Measurements from ENCODE around the gene EXPH5.

The EXPH5 gene

GRCh38 chr11:108495326-108495725, 98.2 kb downstream of the EXPH5 start:
- Histone ChIP-seq H3K27ac (ENCODE audit: insufficient read depth in 1 of 2, low read depth in 1 of 2, low read length in 2 of 2, poor library complexity in 1 of 2, severe bottlenecking in 2 of 2) (no peak overlapping the region), H3K9me3 (ENCODE audit: control extremely low read depth in 1 of 5, control insufficient read depth in 4 of 5, insufficient read depth in 2 of 5, low read depth in 1 of 5, low read length in 4 of 5) (no peaks in the 10 kb centered on the region), H3K27me3 (replicated peaks in 2 of 5; ENCODE audit: control insufficient read depth in 4 of 5, insufficient read depth in 5 of 5, low read length in 4 of 5) (no peaks in the 10 kb centered on the region), H3K4me1 (ENCODE audit: control extremely low read depth in 1 of 4, control insufficient read depth in 4 of 4, insufficient read depth in 4 of 4, low read length in 3 of 4) (peaks cover 0 to 20% (median 10%) of the 10 kb centered on the region in 4 experiments), H3K4me3 (ENCODE audit: control insufficient read depth in 1 of 7, extremely low read depth in 1 of 7, insufficient read depth in 4 of 7, low read depth in 2 of 7, low read length in 6 of 7) (no peak overlapping the region), H3K36me3 (ENCODE audit: control insufficient read depth in 4 of 4, insufficient read depth in 4 of 4, low read length in 3 of 4) (peaks cover 0 to 7% (median 4%) of the 10 kb centered on the region in 4 experiments)
- WGBS (ENCODE audit: insufficient coverage) = 100% methylated on average over 1 of the region's 3 CpGs
- no peak for DNase-seq
- ChIA-PET CTCF (no interaction called here), POLR2A (no interaction called here)

- peaks cover 0 to 15% (median 9%) of the 10 kb centered on the region in 4 experiments for H3K36me3 ChIP-seq (ENCODE audit: control insufficient read depth in 4 of 4, insufficient read depth in 4 of 4, low read length in 3 of 4)
- no peak overlapping the region for H3K27ac ChIP-seq (ENCODE audit: insufficient read depth in 1 of 2, low read depth in 1 of 2, low read length in 2 of 2, poor library complexity in 1 of 2, severe bottlenecking in 2 of 2)
- ChIA-PET POLR2A (no interaction called here), CTCF (interaction anchor here (0.7 to 0.8 kb wide), 2 partner anchors 155 to 162 kb away, joined by 3 read pairs; no protein-coding TSS in a partner anchor)
- no peaks in the 10 kb centered on the region for H3K9me3 ChIP-seq (ENCODE audit: control extremely low read depth in 1 of 5, control insufficient read depth in 4 of 5, insufficient read depth in 2 of 5, low read depth in 1 of 5, low read length in 4 of 5)
- H3K27me3 ChIP-seq (replicated peaks in 2 of 5; ENCODE audit: control insufficient read depth in 4 of 5, insufficient read depth in 5 of 5, low read length in 4 of 5) = no peaks in the 10 kb centered on the region
- 96% methylated on average over 6 of the region's 6 CpGs for WGBS (ENCODE audit: insufficient coverage)
- no peak overlapping the region for H3K4me3 ChIP-seq (ENCODE audit: control insufficient read depth in 1 of 7, extremely low read depth in 1 of 7, insufficient read depth in 4 of 7, low read depth in 2 of 7, low read length in 6 of 7)
- DNase-seq = no peak
- peaks cover 0 to 20% (median 10%) of the 10 kb centered on the region in 4 experiments for H3K4me1 ChIP-seq (ENCODE audit: control extremely low read depth in 1 of 4, control insufficient read depth in 4 of 4, insufficient read depth in 4 of 4, low read length in 3 of 4)
Observed at GRCh38 chr11:108494182-108494581, 99.4 kb downstream of the EXPH5 start.

DNA sequence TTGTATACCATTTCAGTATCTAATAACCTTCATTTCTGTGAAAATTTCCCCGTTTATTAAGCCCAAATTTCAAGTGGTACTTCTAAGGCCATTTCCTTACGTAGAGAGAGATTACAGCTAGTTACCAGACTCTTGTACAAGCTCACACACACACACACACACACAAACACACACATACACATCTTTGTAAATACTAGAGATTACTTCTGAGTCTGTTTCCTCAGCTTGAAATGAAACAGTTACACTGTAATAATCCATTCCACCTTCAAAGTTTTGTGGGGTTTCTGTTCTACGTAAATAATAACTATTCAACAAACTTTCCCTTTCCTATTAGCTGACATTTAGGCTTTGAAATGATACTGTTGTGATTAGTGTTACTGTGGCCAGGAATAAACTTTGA, 101.6 kb downstream of the EXPH5 start:
- Histone ChIP-seq H3K4me1 (ENCODE audit: control extremely low read depth in 1 of 4, control insufficient read depth in 4 of 4, insufficient read depth in 4 of 4, low read length in 3 of 4) (peaks cover 0 to 5% (median 3%) of the 10 kb centered on the region in 4 experiments), H3K27ac (ENCODE audit: insufficient read depth in 1 of 2, low read depth in 1 of 2, low read length in 2 of 2, poor library complexity in 1 of 2, severe bottlenecking in 2 of 2) (no peak overlapping the region), H3K9me3 (ENCODE audit: control extremely low read depth in 1 of 5, control insufficient read depth in 4 of 5, insufficient read depth in 2 of 5, low read depth in 1 of 5, low read length in 4 of 5) (no peaks in the 10 kb centered on the region), H3K4me3 (ENCODE audit: control insufficient read depth in 1 of 7, extremely low read depth in 1 of 7, insufficient read depth in 4 of 7, low read depth in 2 of 7, low read length in 6 of 7) (no peak overlapping the region), H3K27me3 (replicated peaks in 2 of 5; ENCODE audit: control insufficient read depth in 4 of 5, insufficient read depth in 5 of 5, low read length in 4 of 5) (no peaks in the 10 kb centered on the region), H3K36me3 (ENCODE audit: control insufficient read depth in 4 of 4, insufficient read depth in 4 of 4, low read length in 3 of 4) (peaks cover 0 to 28% (median 25%) of the 10 kb centered on the region in 4 experiments)
- ChIA-PET POLR2A (no interaction called here), CTCF (interaction anchor here (1.1 to 2.3 kb wide), 2 partner anchors 9 to 12 kb away, joined by 4 to 5 read pairs; no protein-coding TSS in a partner anchor)
- no peak for DNase-seq
- WGBS (ENCODE audit: insufficient coverage) = 100% methylated on average over 2 of the region's 3 CpGs

DNA sequence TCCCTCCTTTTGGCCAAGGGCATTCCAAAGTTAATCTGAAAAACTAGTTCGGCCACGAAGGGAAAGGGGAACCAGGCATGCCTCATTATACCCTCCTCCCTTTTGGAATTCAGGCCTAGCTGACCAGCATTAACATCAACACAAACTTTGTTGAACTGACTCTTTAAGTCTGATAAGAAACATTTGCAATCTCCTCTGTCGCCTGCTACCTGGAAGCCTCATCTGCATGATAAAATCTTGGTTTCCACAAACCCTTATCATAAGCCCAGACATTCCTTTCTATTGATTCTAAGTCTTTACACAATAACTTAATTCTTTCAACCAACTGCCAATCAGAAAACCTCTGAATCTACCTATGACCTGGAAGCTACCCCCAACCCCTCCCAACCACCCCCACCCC, 106.7 kb downstream of the EXPH5 start:
- Histone ChIP-seq H3K4me1 (ENCODE audit: control extremely low read depth in 1 of 4, control insufficient read depth in 4 of 4, insufficient read depth in 4 of 4, low read length in 3 of 4) (no peaks in the 10 kb centered on the region), H3K27me3 (replicated peaks in 2 of 5; ENCODE audit: control insufficient read depth in 4 of 5, insufficient read depth in 5 of 5, low read length in 4 of 5) (no peaks in the 10 kb centered on the region), H3K27ac (ENCODE audit: insufficient read depth in 1 of 2, low read depth in 1 of 2, low read length in 2 of 2, poor library complexity in 1 of 2, severe bottlenecking in 2 of 2) (no peak overlapping the region), H3K36me3 (ENCODE audit: control insufficient read depth in 4 of 4, insufficient read depth in 4 of 4, low read length in 3 of 4) (peaks cover 8 to 59% (median 37%) of the 10 kb centered on the region in 4 experiments), H3K4me3 (ENCODE audit: control insufficient read depth in 1 of 7, extremely low read depth in 1 of 7, insufficient read depth in 4 of 7, low read depth in 2 of 7, low read length in 6 of 7) (no peak overlapping the region), H3K9me3 (ENCODE audit: control extremely low read depth in 1 of 5, control insufficient read depth in 4 of 5, insufficient read depth in 2 of 5, low read depth in 1 of 5, low read length in 4 of 5) (no peaks in the 10 kb centered on the region)
- ChIA-PET POLR2A (no interaction called here), CTCF (no interaction called here)
- WGBS (ENCODE audit: insufficient coverage) = 100% methylated on average over 3 of the region's 3 CpGs
- DNase-seq = no peak

GRCh38 chr11:108486331-108486730, 107.2 kb downstream of the EXPH5 start:
- WGBS (ENCODE audit: insufficient coverage) = 100% methylated on average over 2 of the region's 3 CpGs
- Histone ChIP-seq H3K27ac (ENCODE audit: insufficient read depth in 1 of 2, low read depth in 1 of 2, low read length in 2 of 2, poor library complexity in 1 of 2, severe bottlenecking in 2 of 2) (no peak overlapping the region), H3K27me3 (replicated peaks in 2 of 5; ENCODE audit: control insufficient read depth in 4 of 5, insufficient read depth in 5 of 5, low read length in 4 of 5) (no peaks in the 10 kb centered on the region), H3K4me1 (ENCODE audit: control extremely low read depth in 1 of 4, control insufficient read depth in 4 of 4, insufficient read depth in 4 of 4, low read length in 3 of 4) (no peaks in the 10 kb centered on the region), H3K4me3 (ENCODE audit: control insufficient read depth in 1 of 7, extremely low read depth in 1 of 7, insufficient read depth in 4 of 7, low read depth in 2 of 7, low read length in 6 of 7) (no peak overlapping the region), H3K36me3 (ENCODE audit: control insufficient read depth in 4 of 4, insufficient read depth in 4 of 4, low read length in 3 of 4) (peaks cover 9 to 63% (median 40%) of the 10 kb centered on the region in 4 experiments), H3K9me3 (ENCODE audit: control extremely low read depth in 1 of 5, control insufficient read depth in 4 of 5, insufficient read depth in 2 of 5, low read depth in 1 of 5, low read length in 4 of 5) (no peaks in the 10 kb centered on the region)
- DNase-seq = no peak
- POLR2A ChIA-PET = no interaction called here
- CTCF ChIA-PET = no interaction called here

DNA sequence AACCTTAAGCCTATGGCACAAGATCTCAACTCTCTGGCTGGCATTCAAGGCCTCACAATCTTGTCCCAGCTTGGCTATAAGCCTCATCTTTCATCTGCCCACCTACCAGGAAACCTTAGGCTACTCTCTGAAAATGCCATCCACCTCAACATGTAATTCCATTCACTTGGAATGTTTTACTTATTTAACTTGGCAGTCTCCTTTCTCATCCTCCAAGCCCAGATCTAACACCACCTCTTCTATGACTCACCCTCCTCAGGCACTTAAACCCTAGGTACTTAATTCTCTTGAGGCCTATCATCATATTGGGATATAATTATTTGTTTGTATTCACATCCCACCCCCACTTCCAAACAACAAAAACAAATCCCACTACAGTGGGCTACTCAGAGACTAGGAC, 110.4 kb downstream of the EXPH5 start:
- H3K27ac ChIP-seq (ENCODE audit: insufficient read depth in 1 of 2, low read depth in 1 of 2, low read length in 2 of 2, poor library complexity in 1 of 2, severe bottlenecking in 2 of 2) = no peak overlapping the region
- H3K4me1 ChIP-seq (ENCODE audit: control extremely low read depth in 1 of 4, control insufficient read depth in 4 of 4, insufficient read depth in 4 of 4, low read length in 3 of 4) = no peaks in the 10 kb centered on the region
- H3K9me3 ChIP-seq (ENCODE audit: control extremely low read depth in 1 of 5, control insufficient read depth in 4 of 5, insufficient read depth in 2 of 5, low read depth in 1 of 5, low read length in 4 of 5) = no peaks in the 10 kb centered on the region
- peaks cover 12 to 50% (median 35%) of the 10 kb centered on the region in 4 experiments for H3K36me3 ChIP-seq (ENCODE audit: control insufficient read depth in 4 of 4, insufficient read depth in 4 of 4, low read length in 3 of 4)
- H3K27me3 ChIP-seq (replicated peaks in 2 of 5; ENCODE audit: control insufficient read depth in 4 of 5, insufficient read depth in 5 of 5, low read length in 4 of 5) = no peaks in the 10 kb centered on the region
- DNase-seq = no peak
- H3K4me3 ChIP-seq (ENCODE audit: control insufficient read depth in 1 of 7, extremely low read depth in 1 of 7, insufficient read depth in 4 of 7, low read depth in 2 of 7, low read length in 6 of 7) = no peak overlapping the region
- ChIA-PET CTCF (interaction anchor here (1.3 kb wide), 1 partner anchor 9 kb away, joined by 5 read pairs; no protein-coding TSS in a partner anchor), POLR2A (no interaction called here)

DNA sequence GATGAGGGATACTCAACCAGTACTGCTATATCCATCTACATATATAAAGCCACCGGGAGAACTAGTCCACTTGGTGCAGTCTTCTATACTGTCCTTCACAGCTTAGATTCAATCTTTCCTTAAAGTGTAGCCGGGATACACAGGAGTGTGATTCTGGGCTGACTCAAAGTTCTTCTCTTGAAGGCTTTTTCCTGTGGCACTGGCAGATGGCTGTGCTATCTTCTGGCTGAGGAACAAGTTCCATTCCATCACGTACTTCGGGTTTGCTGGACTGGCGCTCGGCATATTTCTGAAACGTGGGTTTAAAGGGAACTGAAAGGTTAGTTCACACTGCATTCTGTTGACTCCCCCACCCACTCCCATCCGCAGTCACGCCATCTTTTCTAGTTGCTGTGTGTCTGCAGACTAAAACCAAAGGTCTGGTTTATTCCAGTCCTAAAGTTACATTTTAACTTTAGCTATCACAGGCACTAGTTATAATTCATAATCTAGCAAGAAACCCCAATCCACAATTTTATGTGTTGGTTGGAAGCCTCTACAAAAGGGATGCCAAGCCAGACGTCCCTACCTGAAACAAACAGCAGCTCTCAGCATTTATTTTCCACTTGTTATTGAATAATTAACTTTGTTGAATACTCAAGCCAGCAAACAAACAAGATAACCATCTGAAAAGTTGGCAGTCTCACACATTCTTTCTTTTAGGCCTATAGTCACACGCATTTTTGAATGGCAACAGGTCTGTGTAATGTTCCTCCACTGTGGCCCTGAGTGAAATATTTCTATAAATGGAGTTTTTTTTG, 118.7 kb downstream of the EXPH5 start:
- H3K4me1 ChIP-seq (ENCODE audit: control extremely low read depth in 1 of 4, control insufficient read depth in 4 of 4, insufficient read depth in 4 of 4, low read length in 3 of 4) = no peaks in the 10 kb centered on the region
- POLR2A ChIA-PET = no interaction called here
- CTCF ChIA-PET = no interaction called here
- no peak for DNase-seq
- H3K27me3 ChIP-seq (replicated peaks in 2 of 5; ENCODE audit: control insufficient read depth in 4 of 5, insufficient read depth in 5 of 5, low read length in 4 of 5) = no peaks in the 10 kb centered on the region
- H3K27ac ChIP-seq (ENCODE audit: insufficient read depth in 1 of 2, low read depth in 1 of 2, low read length in 2 of 2, poor library complexity in 1 of 2, severe bottlenecking in 2 of 2) = no peak overlapping the region
- WGBS (ENCODE audit: insufficient coverage) = 100% methylated on average over 10 of the region's 11 CpGs
- H3K9me3 ChIP-seq (ENCODE audit: control extremely low read depth in 1 of 5, control insufficient read depth in 4 of 5, insufficient read depth in 2 of 5, low read depth in 1 of 5, low read length in 4 of 5) = peaks cover 0 to 3% (median 0%) of the 10 kb centered on the region in 5 experiments
- H3K36me3 ChIP-seq (ENCODE audit: control insufficient read depth in 4 of 4, insufficient read depth in 4 of 4, low read length in 3 of 4) = peaks cover 2 to 38% (median 18%) of the 10 kb centered on the region in 4 experiments
- H3K4me3 ChIP-seq (ENCODE audit: control insufficient read depth in 1 of 7, extremely low read depth in 1 of 7, insufficient read depth in 4 of 7, low read depth in 2 of 7, low read length in 6 of 7) = no peak overlapping the region
